H1 (cell line): ENCODE measurements around the gene LIFR. TPM values are rescaled to one million over a fixed set of nuclear protein-coding genes. Genes with fewer than 3 reads are reported as not detected.

ENCODE experiments used
- CTCF ChIA-PET: fragments of 300-600 bp; sonication (Branson Sonifier 250); formaldehyde crosslinking; loops from one replicate; lab custom pipeline; 2021; ENCODE audit not compliant: partially characterized antibody; lab: Charles Lee
- POLR2A ChIA-PET: fragments of 300-600 bp; sonication (Branson Sonifier 250); formaldehyde crosslinking; loops from one replicate; lab custom pipeline; 2021; ENCODE audit warnings: inconsistent platforms; ENCODE audit not compliant: partially characterized antibody; lab: Charles Lee
- DNase-seq, 2 experiments: peaks; one replicate each; pipeline versions ENCODE4 v3.0.0 to v3.0.0-alpha.2; 2010 to 2022; ENCODE audit warnings: low spot score in 2 of 2, low read depth in 1 of 2, mixed read lengths in 1 of 2
- FAIRE-seq: peaks from 2 replicates; lab custom pipeline; 2011; peaks lifted over from hg19 to GRCh38; lab: Jason Lieb, UNC
- H2AFZ ChIP-seq: 2 replicates; pipeline ENCODE4 v1.8.1; 2012; ENCODE audit warnings: low read length, inconsistent platforms
- H2AK5ac ChIP-seq: 2 replicates; pipeline ENCODE4 v1.6.1; 2013; ENCODE audit warnings: low read depth, low read length
- H2BK120ac ChIP-seq: replicated peaks from 2 replicates; pipeline ENCODE3; 2013; ENCODE audit warnings: low read depth, low read length, inconsistent platforms
- H2BK12ac ChIP-seq: 2 replicates; pipeline ENCODE4 v1.6.1; 2013; ENCODE audit warnings: low read depth, low read length
- H2BK15ac ChIP-seq: 2 replicates; pipeline ENCODE4 v1.6.1; 2013; ENCODE audit warnings: low read length
- H2BK20ac ChIP-seq: 2 replicates; pipeline ENCODE4 v1.6.1; 2013; ENCODE audit warnings: low read length
- H2BK5ac ChIP-seq: 2 replicates; pipeline ENCODE4 v1.6.1; 2013; ENCODE audit warnings: low read depth, low read length
- H3K14ac ChIP-seq: 2 replicates; pipeline ENCODE4 v1.6.1; 2013; ENCODE audit warnings: inconsistent platforms; ENCODE audit not compliant: insufficient read length
- H3K18ac ChIP-seq: 2 replicates; pipeline ENCODE4 v1.6.1; 2013; ENCODE audit warnings: low read length; ENCODE audit errors: extremely low read depth
- H3K23ac ChIP-seq: 2 replicates; pipeline ENCODE4 v1.6.1; 2013; ENCODE audit warnings: inconsistent platforms; ENCODE audit not compliant: insufficient read length
- H3K23me2 ChIP-seq: 2 replicates; pipeline ENCODE4 v1.6.1; 2013; ENCODE audit warnings: low read depth, low read length
- H3K27ac ChIP-seq: 2 replicates; pipeline ENCODE4 v1.6.1; 2011; ENCODE audit warnings: low read depth, low read length, inconsistent platforms
- H3K27me3 ChIP-seq, 4 experiments: replicated peaks in 1 of 4; 1 replicate in 1 of 4; 2 replicates in 3 of 4; pipeline versions ENCODE4 v1.6.1 to v1.8.1; 2011 to 2013; ENCODE audit warnings: low read length in 3 of 4, mild to moderate bottlenecking in 3 of 4, inconsistent platforms in 2 of 4, mixed read lengths in 2 of 4, moderate library complexity in 1 of 4; ENCODE audit not compliant: control insufficient read depth in 3 of 4, insufficient read depth in 3 of 4; ENCODE audit errors: extremely low read depth in 1 of 4
- H3K36me3 ChIP-seq, 4 experiments: 2 replicates each; pipeline versions ENCODE4 v1.6.1 to v1.8.1; 2011 to 2013; ENCODE audit warnings: mild to moderate bottlenecking in 4 of 4, low read length in 3 of 4, moderate library complexity in 2 of 4, control low read depth in 1 of 4, inconsistent platforms in 1 of 4; ENCODE audit not compliant: insufficient read depth in 4 of 4, control insufficient read depth in 2 of 4
- H3K4ac ChIP-seq: replicated peaks from 2 replicates; pipeline ENCODE3; 2013; ENCODE audit warnings: low read length, low read depth, mixed read lengths, inconsistent platforms; ENCODE audit not compliant: insufficient read length
- H3K4me1 ChIP-seq, 4 experiments: replicated peaks in 1 of 4; 1 replicate in 1 of 4; 2 replicates in 3 of 4; pipeline versions ENCODE4 v1.6.1 to v1.8.1; 2011 to 2013; ENCODE audit warnings: low read length in 3 of 4, inconsistent platforms in 2 of 4, mixed read lengths in 1 of 4; ENCODE audit not compliant: insufficient read depth in 4 of 4, control insufficient read depth in 3 of 4
- H3K4me2 ChIP-seq, 2 experiments: 2 replicates each; pipeline versions ENCODE4 v1.6.1 to v1.8.1; 2011 to 2013; ENCODE audit warnings: low read depth in 2 of 2, low read length in 2 of 2, control low read depth in 1 of 2, inconsistent platforms in 1 of 2, mild to moderate bottlenecking in 1 of 2; ENCODE audit not compliant: insufficient read depth in 1 of 2
- H3K4me3 ChIP-seq, 4 experiments: fragments of 200-600, 300-600 bp in 1 of 4; sonication (generic), shearing (Covaris generic), sonication (Bioruptor Twin) in 1 of 4; 2 replicates each; pipeline versions ENCODE4 v1.5.1 to v1.8.1; 2011 to 2016; ENCODE audit warnings: low read length in 4 of 4, low read depth in 3 of 4, control low read depth in 2 of 4, inconsistent platforms in 2 of 4, mild to moderate bottlenecking in 2 of 4, mixed read lengths in 1 of 4, moderate library complexity in 1 of 4; ENCODE audit not compliant: insufficient read depth in 2 of 4; ENCODE audit errors: extremely low read depth in 1 of 4
- H3K56ac ChIP-seq: replicated peaks from 2 replicates; pipeline ENCODE3; 2013; ENCODE audit warnings: low read depth, mild to moderate bottlenecking, mixed read lengths, low read length, inconsistent platforms; ENCODE audit not compliant: insufficient read length
- H3K79me1 ChIP-seq: 2 replicates; pipeline ENCODE4 v1.6.1; 2013; ENCODE audit warnings: low read depth, low read length, control low read depth
- H3K79me2 ChIP-seq, 2 experiments: 2 replicates each; pipeline versions ENCODE4 v1.6.1 to v1.8.1; 2012 to 2013; ENCODE audit warnings: low read length in 2 of 2, mild to moderate bottlenecking in 2 of 2, inconsistent platforms in 1 of 2; ENCODE audit not compliant: insufficient read depth in 2 of 2, control insufficient read depth in 1 of 2
- H3K9ac ChIP-seq, 4 experiments: replicated peaks in 1 of 4; 1 replicate in 1 of 4; 2 replicates in 3 of 4; pipeline versions ENCODE4 v1.6.1 to v1.8.1; 2011 to 2013; ENCODE audit warnings: low read depth in 3 of 4, low read length in 3 of 4, control low read depth in 2 of 4, mild to moderate bottlenecking in 2 of 4, moderate library complexity in 2 of 4, inconsistent platforms in 1 of 4; ENCODE audit errors: extremely low read depth in 1 of 4
- H3K9me3 ChIP-seq, 2 experiments: 2 replicates each; pipeline versions ENCODE4 v1.6.1 to v1.8.1; 2012 to 2013; ENCODE audit warnings: mild to moderate bottlenecking in 2 of 2, moderate library complexity in 2 of 2, control low read depth in 1 of 2, inconsistent platforms in 1 of 2, low read depth in 1 of 2, low read length in 1 of 2, mixed read lengths in 1 of 2; ENCODE audit not compliant: insufficient read depth in 2 of 2
- H4K20me1 ChIP-seq, 2 experiments: replicated peaks in 1 of 2; 2 replicates each; pipeline versions ENCODE3 to v1.8.1; 2011 to 2013; ENCODE audit warnings: inconsistent platforms in 2 of 2, low read length in 2 of 2, mild to moderate bottlenecking in 1 of 2; ENCODE audit not compliant: insufficient read depth in 2 of 2, control insufficient read depth in 1 of 2
- H4K5ac ChIP-seq: 2 replicates; pipeline ENCODE4 v1.6.1; 2013; ENCODE audit warnings: low read length, low read depth, mixed read lengths, inconsistent platforms; ENCODE audit not compliant: insufficient read length
- H4K8ac ChIP-seq: 2 replicates; pipeline ENCODE4 v1.8.0; 2013; ENCODE audit warnings: mild to moderate bottlenecking, moderate library complexity, low read length, inconsistent platforms; ENCODE audit not compliant: insufficient read depth; ENCODE audit errors: extremely low read depth
- H4K91ac ChIP-seq: replicated peaks from 2 replicates; pipeline ENCODE3; 2013; ENCODE audit warnings: low read length, mixed read lengths, inconsistent platforms; ENCODE audit not compliant: insufficient read length
- ATF2 ChIP-seq: IDR thresholded peaks from 2 replicates; pipeline ENCODE4 v1.6.1; 2012; ENCODE audit warnings: low read length, inconsistent platforms
- ATF3 ChIP-seq: IDR thresholded peaks from 2 replicates; pipeline ENCODE4 v1.6.1; 2011; ENCODE audit warnings: low read depth, mild to moderate bottlenecking, low read length; ENCODE audit not compliant: insufficient read depth
- BACH1 ChIP-seq: IDR thresholded peaks from 2 replicates; pipeline ENCODE4 v1.6.1; 2012; ENCODE audit warnings: low read length, improper control_type of control experiment
- CHD1 ChIP-seq: IDR thresholded peaks from 2 replicates; pipeline ENCODE4 v1.6.1; 2012; ENCODE audit warnings: low read depth, low read length, improper control_type of control experiment
- HDAC2 ChIP-seq, 2 experiments: fragments of 300-600 bp in 1 of 2; sonication (generic) in 1 of 2; IDR thresholded peaks; 2 replicates each; pipeline ENCODE4 v1.6.1; 2011 to 2012; ENCODE audit warnings: low read depth in 2 of 2, low read length in 2 of 2, mild to moderate bottlenecking in 2 of 2, moderate library complexity in 2 of 2, borderline replicate concordance in 1 of 2, inconsistent platforms in 1 of 2
- SRF ChIP-seq: IDR thresholded peaks from 2 replicates; pipeline ENCODE4 v1.6.1; 2011; ENCODE audit warnings: mild to moderate bottlenecking, low read depth, low read length, moderate library complexity
- YY1 ChIP-seq: IDR thresholded peaks from 2 replicates; pipeline ENCODE4 v1.6.1; 2011; ENCODE audit warnings: low read depth, mild to moderate bottlenecking, low read length
- WGBS, 2 experiments: shearing (Covaris generic) in 1 of 2; methylation state at CpG; one replicate each; pipeline versions ENCODE4 v1.1.6 to v1.1.7; 2013 to 2015; ENCODE audit warnings: low lambda C conversion rate in 2 of 2, mixed read lengths in 2 of 2, inconsistent platforms in 1 of 2, low coverage in 1 of 2, missing lambda C conversion rate in 1 of 2; ENCODE audit not compliant: insufficient replicate concordance in 2 of 2, insufficient coverage in 1 of 2, insufficient read length in 1 of 2; ENCODE audit errors: extremely low coverage in 1 of 2, missing lambda C conversion rate in 1 of 2; 5-methylcytosine and 5-hydroxymethylcytosine counted together
- polyA plus RNA-seq, 7 experiments: library from polyadenylated mRNA; depleted of rRNA in 3 of 7; stranded (reverse) in 5 of 7; unstranded in 2 of 7; fragments of >200 nt in 5 of 7; fragments of 200-250 nt in 2 of 7; gene quantifications; 1 replicate in 5 of 7; 2 replicates in 1 of 7; 4 replicates in 1 of 7; pipeline versions ENCODE4 v1.2.1 to v1.2.3, GENCODE V29; 2011 to 2013; ENCODE audit warnings: missing spikeins in 2 of 7, mixed read lengths in 2 of 7
- total RNA-seq: library from RNA; stranded (reverse); fragmentation: NEBNext Ultra II Directional; extraction: Animal tissue kit (Norgen Biotek cat#: 25700); gene quantifications from 2 replicates; pipeline ENCODE4 v1.2.1, GENCODE V29; 2021

Gene LIFR
- total and polyA plus RNA-seq, 2 of the 8 experiments (the other 6 are each of a cell fraction or from before 2014, with no cell fraction given): 2.0 to 18.9 TPM

GRCh38 chr5:38468202-38468673 lies 88.2 kb downstream of the LIFR start:
- Histone ChIP-seq H2BK5ac (no peak overlapping the region), H4K91ac (no peak overlapping the region), H4K5ac (no peak overlapping the region), H3K23ac (no peak overlapping the region), H2BK120ac (no peak overlapping the region), H3K9me3 (no peaks in the 10 kb centered on the region), H3K4me3 (no peak overlapping the region), H3K9ac (no peak overlapping the region), H3K14ac (no peak overlapping the region), H2BK20ac (no peak overlapping the region), H3K27ac (no peak overlapping the region), H3K36me3 (no peaks in the 10 kb centered on the region), H3K4ac (no peak overlapping the region), H3K4me1 (peaks cover 0 to 12% (median 2%) of the 10 kb centered on the region in 4 experiments; a peak in 3 of 7 replicates), H3K79me2 (no peaks in the 10 kb centered on the region), H3K23me2 (no peaks in the 10 kb centered on the region), H4K20me1 (no peaks in the 10 kb centered on the region), H2AK5ac (no peak overlapping the region), H2AFZ (0 out of 2 replicates have a peak overlapping the region, but pooled peaks have one; percentile 7), H3K4me2 (no peak overlapping the region), H3K56ac (no peak overlapping the region), H3K27me3 (no peaks in the 10 kb centered on the region), H4K8ac (no peak overlapping the region), H3K18ac (no peak overlapping the region), H2BK15ac (no peak overlapping the region), H3K79me1 (no peaks in the 10 kb centered on the region), H2BK12ac (no peak overlapping the region)
- POLR2A ChIA-PET: no interaction called here
- CTCF ChIA-PET: interaction anchor here (0.9 to 2.0 kb wide), 9 partner anchors 12 to 359 kb away, joined by 3 to 8 read pairs (median 4); no protein-coding TSS in a partner anchor
- FAIRE-seq: no peak
- TF ChIP-seq ATF3 (no peak), ATF2 (no peak), YY1 (no peak), BACH1 (no peak), HDAC2 (IDR thresholded peaks at IDR 0.05; ENCODE audit: borderline replicate concordance in 1 of 2, low read depth in 2 of 2, low read length in 2 of 2) (no peak), SRF (no peak), CHD1 (no peak)
- no peak for DNase-seq
- 92% methylated on average over 12 of the region's 12 CpGs; no CpG with 5 or more reads in 1 of the 2 experiments for WGBS, 2 experiments
